ENCODE measurements around the gene HFE.
A peak's percentile ranks its signal among the peaks of the same experiment; 100 is the strongest.
"Not testable (repeated sequence)": the region's sequence is repeated elsewhere in the genome, so short reads cannot be mapped to it uniquely, and the experiment has no call there.

Gene HFE
- total RNA-seq: 1.3 to 1.9 reads per million in 2 donors

- DNase-seq: peak; percentile 17
These were observed at the start of gene HFE for GRCh38 chr6:26087284-26088115. HFE (plus strand) TSS chr6:26087429; CDS start chr6:26087441, 12 bp downstream.

- DNase-seq: no peak
These were observed 45.3 kb upstream of the HFE start for GRCh38 chr6:26041946-26042345.

- DNase-seq: peak; percentile 46
These were observed 43.7 kb upstream of the HFE start for GRCh38 chr6:26043384-26044139.

- no peak for DNase-seq
These were observed 42.8 kb upstream of the HFE start for GRCh38 chr6:26044140-26045064.

- peak; percentile 57 for DNase-seq
These were observed 41.9 kb upstream of the HFE start for GRCh38 chr6:26045065-26045927.

- DNase-seq: no peak
These were observed 41.3 kb upstream of the HFE start for GRCh38 chr6:26045928-26046368.

- DNase-seq: not testable (repeated sequence)
These were observed 39.9 kb upstream of the HFE start for GRCh38 chr6:26047329-26047728.

- no peak for DNase-seq
These were observed 38.6 kb upstream of the HFE start for GRCh38 chr6:26048590-26048989.

GRCh38 chr6:26051665-26052310 is 35.4 kb upstream of the HFE start:
- DNase-seq: no peak

GRCh38 chr6:26052762-26053250 is 34.4 kb upstream of the HFE start:
- not testable (repeated sequence) for DNase-seq

GRCh38 chr6:26053992-26054780 is 33.0 kb upstream of the HFE start:
- DNase-seq: no peak

- DNase-seq: peak; percentile 75
These were observed 32.2 kb upstream of the HFE start for GRCh38 chr6:26054781-26055718.

- DNase-seq: peak; percentile 67
These were observed 31.3 kb upstream of the HFE start for GRCh38 chr6:26055719-26056582.

- DNase-seq: no peak
These were observed 30.5 kb upstream of the HFE start for GRCh38 chr6:26056583-26057350.

- no peak for DNase-seq
These were observed 29.3 kb upstream of the HFE start for GRCh38 chr6:26057899-26058298.

GRCh38 chr6:26058477-26059033 is 28.7 kb upstream of the HFE start:
- DNase-seq: not testable (repeated sequence)

- DNase-seq: no peak
These were observed 27.3 kb upstream of the HFE start for GRCh38 chr6:26059941-26060340.
